HepG2 (cell line): ENCODE results near the gene TFB1M. TPM values are rescaled to one million over a fixed set of nuclear protein-coding genes. Genes with fewer than 3 reads are reported as not detected.

Source experiments
- DNMT3B ChIP-seq: conservative IDR thresholded peaks from 2 replicates; pipeline ENCODE4 v1.6.1; 2016; ENCODE audit warnings: missing biosample characterization, control low read depth
- EEA1 ChIP-seq: sonication (generic); formaldehyde crosslinking; IDR thresholded peaks from 2 replicates; pipeline ENCODE4 v1.5.1; 2020; ENCODE audit warnings: mild to moderate bottlenecking, missing genetic modification reagents, borderline replicate concordance
- HES4 ChIP-seq: sonication (generic); formaldehyde crosslinking; IDR thresholded peaks from 2 replicates; pipeline ENCODE4 v1.9.0; 2021; ENCODE audit warnings: mild to moderate bottlenecking, missing genetic modification reagents, borderline replicate concordance
- HNRNPK ChIP-seq: fragments of 200-400 bp; formaldehyde crosslinking; IDR thresholded peaks from 2 replicates; pipeline ENCODE4 v1.6.1; 2018; ENCODE audit warnings: low read length, low read depth, moderate library complexity, mild to moderate bottlenecking; ENCODE audit not compliant: poor library complexity, severe bottlenecking
- KDM1A ChIP-seq: IDR thresholded peaks from 2 replicates; pipeline ENCODE4 v1.6.1; 2016; ENCODE audit warnings: missing compliant biosample characterization
- KLF12 ChIP-seq: sonication (generic); formaldehyde crosslinking; IDR thresholded peaks from 2 replicates; pipeline ENCODE4 v1.4.0; 2020; ENCODE audit warnings: missing genetic modification reagents, borderline replicate concordance
- SP4 ChIP-seq: sonication (generic); formaldehyde crosslinking; IDR thresholded peaks from 2 replicates; pipeline ENCODE4 v1.8.1; 2023; ENCODE audit warnings: mild to moderate bottlenecking, missing genetic modification reagents
- ZFP62 ChIP-seq: sonication (generic); formaldehyde crosslinking; IDR thresholded peaks from 2 replicates; pipeline ENCODE4 v1.4.0; 2020; ENCODE audit warnings: missing genetic modification reagents
- ZMYM2 ChIP-seq: sonication (generic); formaldehyde crosslinking; IDR thresholded peaks from 2 replicates; pipeline ENCODE4 v1.8.0; 2022; ENCODE audit warnings: mild to moderate bottlenecking, missing genetic modification reagents
- ZMYM3 ChIP-seq: sonication (generic); formaldehyde crosslinking; IDR thresholded peaks from 2 replicates; pipeline ENCODE4 v1.5.1; 2020; ENCODE audit warnings: mild to moderate bottlenecking, missing genetic modification reagents
- ZNF124 ChIP-seq: sonication (generic); formaldehyde crosslinking; IDR thresholded peaks from 2 replicates; pipeline ENCODE4 v1.4.0; 2020; ENCODE audit warnings: missing genetic modification reagents
- ZNF160 ChIP-seq: sonication (generic); formaldehyde crosslinking; IDR thresholded peaks from 2 replicates; pipeline ENCODE4 v1.8.0; 2022; ENCODE audit warnings: mild to moderate bottlenecking, inconsistent platforms, missing genetic modification reagents
- ZNF749 ChIP-seq: sonication (generic); formaldehyde crosslinking; IDR thresholded peaks from 2 replicates; pipeline ENCODE4 v1.8.0; 2022; ENCODE audit warnings: mild to moderate bottlenecking, missing genetic modification reagents, moderate library complexity, borderline replicate concordance
- polyA plus RNA-seq, 8 experiments: library from polyadenylated mRNA; depleted of rRNA in 3 of 8; stranded (reverse) in 7 of 8; unstranded in 1 of 8; fragments of >200 nt; fragmentation: Illumina TruSeq in 4 of 8; extraction: Trizol in 4 of 8; gene quantifications; 2 replicates each; pipeline versions ENCODE4 v1.2.1 to v1.2.3, GENCODE V29; 2011 to 2016; ENCODE audit warnings: low read depth in 4 of 8, missing spikeins in 1 of 8, mixed read lengths in 1 of 8; ENCODE audit not compliant: insufficient read depth in 1 of 8
- total RNA-seq, 5 experiments: library from RNA; depleted of rRNA; stranded (reverse); fragments of >200 nt; fragmentation: Illumina TruSeq; extraction: Trizol; gene quantifications; 2 replicates each; pipeline ENCODE4 v1.2.3, GENCODE V29; 2016; ENCODE audit warnings: low read depth in 1 of 5
- TF ChIP-seq, protein P1 (sequence below): sonication (generic); formaldehyde crosslinking; IDR thresholded peaks from 2 replicates; pipeline ENCODE4 v1.5.1; 2020; ENCODE audit warnings: missing genetic modification reagents, mild to moderate bottlenecking, borderline replicate concordance
- TF ChIP-seq, protein P2 (sequence below), 2 experiments: IDR thresholded peaks; 2 replicates each; pipeline ENCODE4 v1.6.1; 2011 to 2012; ENCODE audit warnings: low read length in 2 of 2, borderline replicate concordance in 1 of 2, low read depth in 1 of 2, mild to moderate bottlenecking in 1 of 2, moderate library complexity in 1 of 2
- TF ChIP-seq, protein P3 (sequence below): sonication (generic); formaldehyde crosslinking; IDR thresholded peaks from 2 replicates; pipeline ENCODE4 v1.4.0; 2020; ENCODE audit warnings: missing genetic modification reagents, mild to moderate bottlenecking, borderline replicate concordance
- TF ChIP-seq, protein P4 (sequence below): sonication (generic); formaldehyde crosslinking; IDR thresholded peaks from 2 replicates; pipeline ENCODE4 v1.4.0; 2020; ENCODE audit warnings: mild to moderate bottlenecking, missing genetic modification reagents
- TF ChIP-seq, protein P5 (sequence below): sonication (generic); formaldehyde crosslinking; IDR thresholded peaks from 2 replicates; pipeline ENCODE4 v1.5.0; 2020; ENCODE audit warnings: missing genetic modification reagents

TFB1M gene
- total and polyA plus RNA-seq, 2 of the 13 experiments (the other 11 are each of a cell fraction or from before 2014, with no cell fraction given): 91.4 to 122 TPM

DNA sequence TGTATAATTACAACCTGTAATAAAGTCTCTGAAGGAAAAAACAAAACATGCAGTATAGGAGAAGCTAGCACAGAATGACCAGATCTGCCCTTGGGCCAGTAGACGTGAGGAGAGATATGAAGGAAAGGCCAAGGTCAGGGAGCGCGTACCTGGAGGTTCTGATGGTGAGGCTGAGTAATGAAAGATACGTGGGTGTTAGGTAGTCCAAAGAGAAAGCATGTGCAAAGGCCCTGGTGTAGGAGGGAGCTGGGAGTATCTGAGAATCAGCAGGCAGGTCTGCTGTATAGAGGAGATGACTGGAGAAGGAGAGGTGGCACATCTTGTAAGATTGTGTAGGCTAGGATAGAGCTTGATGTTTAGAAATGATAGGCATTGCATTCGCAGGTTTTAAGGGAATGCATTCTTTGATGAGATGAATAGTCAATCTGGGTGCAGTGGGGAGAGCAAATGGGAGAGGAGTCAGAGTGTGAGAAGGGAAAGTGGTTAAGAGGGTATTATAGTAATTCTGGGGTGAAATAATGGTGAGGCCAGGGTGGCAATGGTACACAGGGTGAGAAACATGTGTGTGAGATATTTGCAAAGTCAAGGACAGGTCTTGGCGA, 15.9 kb upstream of the TFB1M start (continued):
- TF ChIP-seq, protein P1, sequence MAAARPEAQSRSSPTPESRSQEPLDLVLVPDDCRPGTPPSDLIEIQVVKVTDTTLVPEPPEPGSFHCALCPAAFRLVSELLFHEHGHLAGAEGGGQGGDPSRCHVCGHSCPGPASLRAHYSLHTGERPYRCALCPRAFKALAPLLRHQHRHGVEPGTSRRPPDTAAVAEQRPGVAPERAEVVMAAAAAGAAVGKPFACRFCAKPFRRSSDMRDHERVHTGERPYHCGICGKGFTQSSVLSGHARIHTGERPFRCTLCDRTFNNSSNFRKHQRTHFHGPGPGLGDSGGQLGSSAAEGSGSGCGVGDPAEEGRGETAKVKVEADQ (CRISPR knock-in tag): no peak; the same call in 1 of the 2 replicates
- TF ChIP-seq SP4 (CRISPR knock-in tag) (0 out of 2 replicates have a peak, but pooled peaks have one; percentile 8), ZMYM2 (CRISPR knock-in tag) (peak; percentile 25; the same call in 1 of the 2 replicates), HES4 (CRISPR knock-in tag) (no peak), ZMYM3 (CRISPR knock-in tag) (peak; percentile 93), ZFP62 (CRISPR knock-in tag) (no peak), KLF12 (CRISPR knock-in tag) (no peak), KDM1A (CRISPR knock-in tag) (peak; percentile 87), ZNF124 (no peak), ZNF160 (CRISPR knock-in tag) (no peak), EEA1 (CRISPR knock-in tag) (peak; percentile 43; the same call in 1 of the 2 replicates), HNRNPK (no peak), ZNF749 (CRISPR knock-in tag) (no peak), DNMT3B (CRISPR knock-in tag) (no peak)
- TF ChIP-seq, protein P2, sequence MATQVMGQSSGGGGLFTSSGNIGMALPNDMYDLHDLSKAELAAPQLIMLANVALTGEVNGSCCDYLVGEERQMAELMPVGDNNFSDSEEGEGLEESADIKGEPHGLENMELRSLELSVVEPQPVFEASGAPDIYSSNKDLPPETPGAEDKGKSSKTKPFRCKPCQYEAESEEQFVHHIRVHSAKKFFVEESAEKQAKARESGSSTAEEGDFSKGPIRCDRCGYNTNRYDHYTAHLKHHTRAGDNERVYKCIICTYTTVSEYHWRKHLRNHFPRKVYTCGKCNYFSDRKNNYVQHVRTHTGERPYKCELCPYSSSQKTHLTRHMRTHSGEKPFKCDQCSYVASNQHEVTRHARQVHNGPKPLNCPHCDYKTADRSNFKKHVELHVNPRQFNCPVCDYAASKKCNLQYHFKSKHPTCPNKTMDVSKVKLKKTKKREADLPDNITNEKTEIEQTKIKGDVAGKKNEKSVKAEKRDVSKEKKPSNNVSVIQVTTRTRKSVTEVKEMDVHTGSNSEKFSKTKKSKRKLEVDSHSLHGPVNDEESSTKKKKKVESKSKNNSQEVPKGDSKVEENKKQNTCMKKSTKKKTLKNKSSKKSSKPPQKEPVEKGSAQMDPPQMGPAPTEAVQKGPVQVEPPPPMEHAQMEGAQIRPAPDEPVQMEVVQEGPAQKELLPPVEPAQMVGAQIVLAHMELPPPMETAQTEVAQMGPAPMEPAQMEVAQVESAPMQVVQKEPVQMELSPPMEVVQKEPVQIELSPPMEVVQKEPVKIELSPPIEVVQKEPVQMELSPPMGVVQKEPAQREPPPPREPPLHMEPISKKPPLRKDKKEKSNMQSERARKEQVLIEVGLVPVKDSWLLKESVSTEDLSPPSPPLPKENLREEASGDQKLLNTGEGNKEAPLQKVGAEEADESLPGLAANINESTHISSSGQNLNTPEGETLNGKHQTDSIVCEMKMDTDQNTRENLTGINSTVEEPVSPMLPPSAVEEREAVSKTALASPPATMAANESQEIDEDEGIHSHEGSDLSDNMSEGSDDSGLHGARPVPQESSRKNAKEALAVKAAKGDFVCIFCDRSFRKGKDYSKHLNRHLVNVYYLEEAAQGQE (IDR thresholded peaks at IDR 0.05; ENCODE audit: borderline replicate concordance in 1 of 2, low read depth in 1 of 2, low read length in 2 of 2): no peak
- TF ChIP-seq, protein P3, sequence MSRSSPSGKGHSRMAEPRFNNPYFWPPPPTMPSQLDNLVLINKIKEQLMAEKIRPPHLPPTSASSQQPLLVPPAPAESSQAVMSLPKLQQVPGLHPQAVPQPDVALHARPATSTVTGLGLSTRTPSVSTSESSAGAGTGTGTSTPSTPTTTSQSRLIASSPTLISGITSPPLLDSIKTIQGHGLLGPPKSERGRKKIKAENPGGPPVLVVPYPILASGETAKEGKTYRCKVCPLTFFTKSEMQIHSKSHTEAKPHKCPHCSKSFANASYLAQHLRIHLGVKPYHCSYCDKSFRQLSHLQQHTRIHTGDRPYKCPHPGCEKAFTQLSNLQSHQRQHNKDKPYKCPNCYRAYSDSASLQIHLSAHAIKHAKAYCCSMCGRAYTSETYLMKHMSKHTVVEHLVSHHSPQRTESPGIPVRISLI (CRISPR knock-in tag): 0 out of 2 replicates have a peak, but pooled peaks have one; percentile 11
- TF ChIP-seq, protein P4, sequence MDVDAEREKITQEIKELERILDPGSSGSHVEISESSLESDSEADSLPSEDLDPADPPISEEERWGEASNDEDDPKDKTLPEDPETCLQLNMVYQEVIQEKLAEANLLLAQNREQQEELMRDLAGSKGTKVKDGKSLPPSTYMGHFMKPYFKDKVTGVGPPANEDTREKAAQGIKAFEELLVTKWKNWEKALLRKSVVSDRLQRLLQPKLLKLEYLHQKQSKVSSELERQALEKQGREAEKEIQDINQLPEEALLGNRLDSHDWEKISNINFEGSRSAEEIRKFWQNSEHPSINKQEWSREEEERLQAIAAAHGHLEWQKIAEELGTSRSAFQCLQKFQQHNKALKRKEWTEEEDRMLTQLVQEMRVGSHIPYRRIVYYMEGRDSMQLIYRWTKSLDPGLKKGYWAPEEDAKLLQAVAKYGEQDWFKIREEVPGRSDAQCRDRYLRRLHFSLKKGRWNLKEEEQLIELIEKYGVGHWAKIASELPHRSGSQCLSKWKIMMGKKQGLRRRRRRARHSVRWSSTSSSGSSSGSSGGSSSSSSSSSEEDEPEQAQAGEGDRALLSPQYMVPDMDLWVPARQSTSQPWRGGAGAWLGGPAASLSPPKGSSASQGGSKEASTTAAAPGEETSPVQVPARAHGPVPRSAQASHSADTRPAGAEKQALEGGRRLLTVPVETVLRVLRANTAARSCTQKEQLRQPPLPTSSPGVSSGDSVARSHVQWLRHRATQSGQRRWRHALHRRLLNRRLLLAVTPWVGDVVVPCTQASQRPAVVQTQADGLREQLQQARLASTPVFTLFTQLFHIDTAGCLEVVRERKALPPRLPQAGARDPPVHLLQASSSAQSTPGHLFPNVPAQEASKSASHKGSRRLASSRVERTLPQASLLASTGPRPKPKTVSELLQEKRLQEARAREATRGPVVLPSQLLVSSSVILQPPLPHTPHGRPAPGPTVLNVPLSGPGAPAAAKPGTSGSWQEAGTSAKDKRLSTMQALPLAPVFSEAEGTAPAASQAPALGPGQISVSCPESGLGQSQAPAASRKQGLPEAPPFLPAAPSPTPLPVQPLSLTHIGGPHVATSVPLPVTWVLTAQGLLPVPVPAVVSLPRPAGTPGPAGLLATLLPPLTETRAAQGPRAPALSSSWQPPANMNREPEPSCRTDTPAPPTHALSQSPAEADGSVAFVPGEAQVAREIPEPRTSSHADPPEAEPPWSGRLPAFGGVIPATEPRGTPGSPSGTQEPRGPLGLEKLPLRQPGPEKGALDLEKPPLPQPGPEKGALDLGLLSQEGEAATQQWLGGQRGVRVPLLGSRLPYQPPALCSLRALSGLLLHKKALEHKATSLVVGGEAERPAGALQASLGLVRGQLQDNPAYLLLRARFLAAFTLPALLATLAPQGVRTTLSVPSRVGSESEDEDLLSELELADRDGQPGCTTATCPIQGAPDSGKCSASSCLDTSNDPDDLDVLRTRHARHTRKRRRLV: no peak
- TF ChIP-seq, protein P5, sequence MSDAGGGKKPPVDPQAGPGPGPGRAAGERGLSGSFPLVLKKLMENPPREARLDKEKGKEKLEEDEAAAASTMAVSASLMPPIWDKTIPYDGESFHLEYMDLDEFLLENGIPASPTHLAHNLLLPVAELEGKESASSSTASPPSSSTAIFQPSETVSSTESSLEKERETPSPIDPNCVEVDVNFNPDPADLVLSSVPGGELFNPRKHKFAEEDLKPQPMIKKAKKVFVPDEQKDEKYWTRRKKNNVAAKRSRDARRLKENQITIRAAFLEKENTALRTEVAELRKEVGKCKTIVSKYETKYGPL (CRISPR knock-in tag): no peak
